ENCODE data around the gene OGDH.

GRCh38 chr7:44711528-44711927 is 105.1 kb downstream of the OGDH start:
- no peak for TF ChIP-seq CTCF (conservative IDR thresholded peaks at IDR 0.05)
- no peak for TF ChIP-seq ZFX (IDR thresholded peaks at IDR 0.05)
